ENCODE data around the gene RAI1. TPM values are rescaled to one million over a fixed set of nuclear protein-coding genes. Genes with fewer than 3 reads are reported as not detected.

Gene RAI1
- total RNA-seq, 4 donors from 2014 or later, result 20.3 to 46.1 (median 30.4) TPM

- TF ChIP-seq EP300 (IDR thresholded peaks at IDR 0.05) (no peak), POLR2AphosphoS5 (IDR thresholded peaks at IDR 0.05) (no peak), CTCF (IDR thresholded peaks at IDR 0.05) (no peak), POLR2A (IDR thresholded peaks at IDR 0.05) (no peak)
Observed at GRCh38 chr17:17647524-17648178, 33.6 kb upstream of the RAI1 start.

DNA sequence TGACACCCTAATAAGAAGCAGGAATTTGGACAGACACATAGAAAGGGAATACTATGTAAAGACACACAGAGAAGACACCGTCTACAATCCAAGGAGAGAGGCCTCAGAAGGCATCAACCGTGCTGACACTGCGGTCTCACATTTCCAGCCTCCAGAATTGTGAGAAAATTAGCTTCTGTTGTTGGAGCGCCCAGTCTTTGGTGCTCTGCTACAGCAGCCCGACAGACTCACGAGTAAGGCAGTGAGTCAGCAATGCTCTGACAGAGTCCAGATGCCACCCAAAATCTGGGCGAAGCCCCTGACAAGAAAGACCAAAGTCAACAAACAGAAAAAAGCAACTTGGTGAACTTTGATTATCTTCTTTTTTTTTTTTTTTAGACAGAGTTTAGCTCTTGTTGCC is 32.5 kb upstream of the RAI1 start:
- no peaks in the 10 kb centered on the region for H3K36me3 ChIP-seq
- 43% methylated on average over 7 of the region's 7 CpGs for WGBS
- no peak for DNase-seq (ENCODE audit: low spot score in 2 of 2)
- TF ChIP-seq CTCF (IDR thresholded peaks at IDR 0.05) (no peak), POLR2AphosphoS5 (IDR thresholded peaks at IDR 0.05) (no peak), EP300 (IDR thresholded peaks at IDR 0.05) (no peak), POLR2A (IDR thresholded peaks at IDR 0.05) (no peak)
- no peaks in the 10 kb centered on the region for H3K4me1 ChIP-seq
- no peak overlapping the region for H3K27ac ChIP-seq
- H3K9me3 ChIP-seq, result no peaks in the 10 kb centered on the region
- no peak overlapping the region for H3K4me3 ChIP-seq
- H3K27me3 ChIP-seq, result no peaks in the 10 kb centered on the region

More at GRCh38 chr17:17647524-17648178, 33.6 kb upstream of the RAI1 start:
- Histone ChIP-seq H3K4me1 (no peaks in the 10 kb centered on the region), H3K4me3 (no peak overlapping the region), H3K36me3 (no peaks in the 10 kb centered on the region), H3K9me3 (no peaks in the 10 kb centered on the region), H3K27ac (no peak overlapping the region), H3K27me3 (no peaks in the 10 kb centered on the region)
- no peak for DNase-seq (ENCODE audit: low spot score in 2 of 2)
- WGBS, result 95% methylated on average over 14 of the region's 14 CpGs

DNA sequence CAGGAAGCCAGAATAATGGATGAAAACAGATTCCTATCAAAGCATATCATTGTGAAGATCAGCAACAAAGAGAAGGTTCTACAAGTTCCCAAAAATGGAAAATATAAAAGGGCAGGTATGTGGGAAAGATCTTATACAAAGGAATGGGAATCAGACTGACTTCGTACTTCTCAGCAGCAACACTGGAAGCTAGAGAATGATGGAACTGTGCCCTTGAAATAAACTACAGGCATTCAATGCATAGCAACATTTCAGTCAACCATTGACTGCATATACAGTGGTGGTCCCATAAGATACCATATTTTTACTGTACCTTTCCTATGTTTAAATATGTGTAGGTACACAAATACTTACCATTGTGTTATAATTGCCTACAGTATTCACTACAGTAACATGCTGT is 30.3 kb upstream of the RAI1 start:
- Histone ChIP-seq H3K9me3 (no peaks in the 10 kb centered on the region), H3K4me3 (no peak overlapping the region), H3K4me1 (no peaks in the 10 kb centered on the region), H3K36me3 (no peaks in the 10 kb centered on the region), H3K27me3 (no peaks in the 10 kb centered on the region), H3K27ac (no peak overlapping the region)
- no peak for TF ChIP-seq POLR2A (IDR thresholded peaks at IDR 0.05)
- no peak for TF ChIP-seq CTCF (IDR thresholded peaks at IDR 0.05)
- TF ChIP-seq EP300 (IDR thresholded peaks at IDR 0.05), result no peak
- TF ChIP-seq POLR2AphosphoS5 (IDR thresholded peaks at IDR 0.05), result no peak
- no peak for DNase-seq (ENCODE audit: low spot score in 2 of 2)
- WGBS, result 91% methylated on average over 1 of the region's 1 CpG

GRCh38 chr17:17653343-17653742 is 27.9 kb upstream of the RAI1 start:
- no peaks in the 10 kb centered on the region for H3K9me3 ChIP-seq
- H3K27me3 ChIP-seq, result no peaks in the 10 kb centered on the region
- H3K36me3 ChIP-seq, result no peaks in the 10 kb centered on the region
- no peak overlapping the region for H3K4me3 ChIP-seq
- H3K4me1 ChIP-seq, result no peaks in the 10 kb centered on the region
- TF ChIP-seq POLR2AphosphoS5 (IDR thresholded peaks at IDR 0.05) (no peak), CTCF (IDR thresholded peaks at IDR 0.05) (no peak), POLR2A (IDR thresholded peaks at IDR 0.05) (no peak), EP300 (IDR thresholded peaks at IDR 0.05) (no peak)
- no peak overlapping the region for H3K27ac ChIP-seq
- WGBS, result 71% methylated on average over 3 of the region's 3 CpGs
- DNase-seq (ENCODE audit: low spot score in 2 of 2), result no peak

- Histone ChIP-seq H3K4me3 (no peak overlapping the region), H3K27ac (no peak overlapping the region), H3K27me3 (no peaks in the 10 kb centered on the region), H3K4me1 (peaks cover 10% of the 10 kb centered on the region), H3K36me3 (no peaks in the 10 kb centered on the region), H3K9me3 (peaks cover 6% of the 10 kb centered on the region)
- TF ChIP-seq CTCF (IDR thresholded peaks at IDR 0.05), result no peak
- WGBS, result 93% methylated on average over 4 of the region's 4 CpGs
- no peak for DNase-seq (ENCODE audit: low spot score in 2 of 2)
Observed at GRCh38 chr17:17659340-17659739, 21.9 kb upstream of the RAI1 start.

All from suprapubic skin (tissue), 4 donors.